ENCODE data around the gene DCLK1.

GRCh38 chr13:35996360-35996759 lies 134.8 kb downstream of the DCLK1 start:
- TF ChIP-seq CTCF (IDR thresholded peaks at IDR 0.05): no peak
- no peak for TF ChIP-seq REST (IDR thresholded peaks at IDR 0.05; ENCODE audit: insufficient read depth in 1 of 2, low read depth in 2 of 2, low read length in 1 of 2)
